ENCODE results near the gene SHB.

The SHB gene

DNA sequence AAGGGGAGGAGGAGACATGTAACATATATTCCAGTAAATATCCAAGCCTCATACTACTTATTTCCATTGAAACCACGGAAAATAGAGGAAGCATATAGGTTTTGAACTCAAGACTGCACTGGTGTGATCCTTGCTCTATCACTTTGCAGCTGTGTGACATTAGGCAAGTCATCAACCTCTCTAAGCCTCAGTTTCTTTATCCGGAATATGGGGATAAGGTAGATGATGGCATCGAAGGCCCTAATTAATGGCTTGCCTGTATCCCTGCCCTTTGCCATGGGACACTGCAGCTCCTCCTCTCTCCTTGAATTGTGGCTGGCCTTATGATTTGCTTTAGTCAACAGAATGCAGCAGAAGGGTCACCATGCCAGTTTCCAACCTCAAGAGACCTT, 6.9 kb downstream of the SHB start:
- Mint-ChIP-seq H3K27ac (no peak overlapping the region), H3K4me1 (ENCODE audit: low read depth) (peaks cover 2% of the 10 kb centered on the region), H3K4me3 (no peak overlapping the region), H3K36me3 (ENCODE audit: low read depth) (no peaks in the 10 kb centered on the region), H3K27me3 (ENCODE audit: low read depth) (peaks cover 24% of the 10 kb centered on the region), H3K9me3 (no peaks in the 10 kb centered on the region)

DNA sequence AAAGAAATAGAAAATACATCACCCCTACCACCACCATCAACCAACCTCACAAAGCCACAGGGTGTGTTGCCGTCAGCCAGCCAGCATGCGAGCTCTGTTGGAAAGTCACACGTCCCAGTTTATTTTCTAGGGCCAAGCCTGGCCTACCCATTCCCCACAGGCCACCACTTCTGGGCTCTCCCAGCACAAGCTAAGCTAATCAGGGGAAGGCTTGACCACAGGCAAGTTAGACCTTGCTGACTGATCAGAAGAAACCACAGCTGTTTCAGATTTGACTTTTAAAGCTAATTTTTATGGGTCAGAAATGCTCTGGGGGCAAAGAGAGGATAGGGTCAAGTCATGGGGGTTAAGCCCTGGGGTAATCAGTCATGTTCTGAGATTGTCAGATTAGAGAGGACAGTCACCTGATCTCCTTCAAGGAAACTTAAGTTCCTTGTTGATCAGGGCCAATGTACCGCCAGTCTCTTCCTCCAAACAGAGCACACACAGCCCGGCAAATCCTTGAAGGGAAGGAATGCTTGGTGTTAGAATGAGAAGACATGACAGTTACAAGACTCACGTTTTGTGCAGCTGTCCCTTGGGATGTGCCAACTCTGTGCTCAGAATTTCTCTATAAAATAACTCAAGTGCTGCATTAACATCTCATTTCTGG, 7.6 kb downstream of the SHB start:
- Mint-ChIP-seq H3K4me1 (ENCODE audit: low read depth) (no peaks in the 10 kb centered on the region), H3K4me3 (no peak overlapping the region), H3K36me3 (ENCODE audit: low read depth) (no peaks in the 10 kb centered on the region), H3K27ac (no peak overlapping the region), H3K27me3 (ENCODE audit: low read depth) (peaks cover 18% of the 10 kb centered on the region), H3K9me3 (no peaks in the 10 kb centered on the region)

DNA sequence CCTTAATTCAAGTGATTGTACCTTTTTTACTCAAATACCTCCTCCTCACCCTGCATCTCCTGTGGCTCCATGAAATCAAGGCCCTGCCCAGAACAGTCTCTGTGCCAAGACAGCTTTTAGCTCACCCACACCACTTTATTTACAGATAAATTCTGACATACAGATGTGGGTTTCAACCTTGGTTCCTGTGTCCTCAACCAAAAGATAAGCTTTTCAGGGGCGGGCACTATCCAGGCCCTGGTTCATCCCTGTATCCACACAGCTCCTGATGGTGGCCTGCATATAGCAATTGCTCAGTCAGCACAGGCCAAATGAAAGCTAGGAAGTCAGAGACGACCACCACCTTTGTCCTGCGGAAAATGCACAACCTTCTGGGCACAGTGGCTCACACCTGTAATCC, 8.3 kb downstream of the SHB start:
- Mint-ChIP-seq H3K4me3 (no peak overlapping the region), H3K27me3 (ENCODE audit: low read depth) (peaks cover 13% of the 10 kb centered on the region)

DNA sequence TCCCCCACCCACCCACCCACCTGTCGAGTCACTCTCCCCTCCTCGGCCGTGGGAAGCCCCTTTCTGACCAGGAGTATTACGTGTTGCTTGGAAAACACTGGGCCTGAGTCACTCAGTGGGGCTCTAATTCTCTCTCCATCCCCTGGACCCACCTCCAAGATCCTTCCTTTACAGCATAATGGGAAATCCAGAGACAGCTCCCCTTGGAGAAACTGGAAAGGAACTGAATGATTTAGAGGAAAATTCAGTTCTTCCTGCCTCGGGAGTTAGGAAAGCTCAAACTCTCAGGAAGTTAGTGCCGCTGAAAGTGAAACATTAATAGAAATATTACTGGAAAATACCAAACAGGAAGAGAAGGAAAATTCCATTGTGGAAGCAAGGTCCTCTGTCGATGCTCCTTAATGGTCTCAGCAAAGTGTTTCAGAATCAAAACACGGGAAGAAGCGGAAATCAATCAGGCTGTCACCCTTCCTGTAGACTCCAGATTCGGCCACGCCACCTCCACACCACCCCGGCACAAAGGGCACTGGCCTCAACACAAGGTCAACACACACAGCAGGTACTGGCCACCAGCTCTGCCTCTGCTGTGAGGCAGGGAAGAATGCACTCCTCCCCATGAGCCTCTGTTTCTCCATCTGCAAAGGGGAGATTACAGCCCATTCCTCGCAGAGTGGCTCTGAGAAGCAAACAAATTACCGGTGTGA, 9.6 kb downstream of the SHB start:
- Mint-ChIP-seq H3K27ac (no peak overlapping the region), H3K4me1 (ENCODE audit: low read depth) (no peaks in the 10 kb centered on the region), H3K9me3 (no peaks in the 10 kb centered on the region), H3K4me3 (no peak overlapping the region), H3K27me3 (ENCODE audit: low read depth) (peaks cover 9% of the 10 kb centered on the region), H3K36me3 (ENCODE audit: low read depth) (no peaks in the 10 kb centered on the region)

More for the DNA sequence above, 8.3 kb downstream of the SHB start:
- no peak overlapping the region for H3K27ac Mint-ChIP-seq
- H3K4me1 Mint-ChIP-seq (ENCODE audit: low read depth) = no peaks in the 10 kb centered on the region
- H3K36me3 Mint-ChIP-seq (ENCODE audit: low read depth) = no peaks in the 10 kb centered on the region
- H3K9me3 Mint-ChIP-seq = no peaks in the 10 kb centered on the region

DNA sequence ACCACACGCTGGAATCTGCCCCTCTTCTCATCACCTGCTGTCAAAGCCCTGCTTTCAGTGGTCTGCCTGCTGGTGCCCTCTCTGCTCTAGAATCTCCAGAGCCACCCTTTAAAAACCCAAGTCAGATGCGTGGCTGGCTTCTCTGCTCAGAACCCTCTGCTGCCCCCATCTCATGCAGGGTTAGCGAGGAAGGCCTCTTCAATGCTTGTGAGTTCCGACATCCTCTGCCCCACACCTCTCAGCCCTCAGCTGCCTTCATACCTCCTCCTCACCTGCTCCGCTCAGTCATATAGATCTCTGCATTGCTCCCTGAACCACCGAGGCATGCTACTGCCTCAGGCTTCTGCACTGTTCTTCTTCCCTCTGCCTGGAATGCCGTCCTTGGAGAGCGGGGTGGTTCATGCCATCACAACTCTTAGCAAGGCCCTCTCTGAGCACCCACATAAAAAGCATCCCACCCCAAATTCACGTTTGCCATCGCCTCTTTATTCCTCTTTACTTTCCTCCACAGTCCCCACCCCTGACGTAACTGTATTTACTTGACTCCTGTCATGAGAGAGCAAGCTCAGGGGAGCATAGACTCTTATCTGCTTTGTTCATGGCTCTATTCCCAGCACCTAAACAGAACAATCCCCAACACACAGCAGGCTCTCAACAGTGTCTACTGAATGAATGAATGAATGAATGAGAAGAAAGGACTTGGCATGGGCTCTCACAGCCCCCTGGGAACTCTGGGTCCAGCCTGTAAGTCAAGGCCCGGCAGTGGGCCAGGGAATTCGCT, 10.4 kb downstream of the SHB start:
- no peak overlapping the region for H3K4me3 Mint-ChIP-seq
- no peaks in the 10 kb centered on the region for H3K36me3 Mint-ChIP-seq (ENCODE audit: low read depth)
- peaks cover 5% of the 10 kb centered on the region for H3K27me3 Mint-ChIP-seq (ENCODE audit: low read depth)
- no peaks in the 10 kb centered on the region for H3K9me3 Mint-ChIP-seq
- H3K27ac Mint-ChIP-seq = no peak overlapping the region
- no peaks in the 10 kb centered on the region for H3K4me1 Mint-ChIP-seq (ENCODE audit: low read depth)

DNA sequence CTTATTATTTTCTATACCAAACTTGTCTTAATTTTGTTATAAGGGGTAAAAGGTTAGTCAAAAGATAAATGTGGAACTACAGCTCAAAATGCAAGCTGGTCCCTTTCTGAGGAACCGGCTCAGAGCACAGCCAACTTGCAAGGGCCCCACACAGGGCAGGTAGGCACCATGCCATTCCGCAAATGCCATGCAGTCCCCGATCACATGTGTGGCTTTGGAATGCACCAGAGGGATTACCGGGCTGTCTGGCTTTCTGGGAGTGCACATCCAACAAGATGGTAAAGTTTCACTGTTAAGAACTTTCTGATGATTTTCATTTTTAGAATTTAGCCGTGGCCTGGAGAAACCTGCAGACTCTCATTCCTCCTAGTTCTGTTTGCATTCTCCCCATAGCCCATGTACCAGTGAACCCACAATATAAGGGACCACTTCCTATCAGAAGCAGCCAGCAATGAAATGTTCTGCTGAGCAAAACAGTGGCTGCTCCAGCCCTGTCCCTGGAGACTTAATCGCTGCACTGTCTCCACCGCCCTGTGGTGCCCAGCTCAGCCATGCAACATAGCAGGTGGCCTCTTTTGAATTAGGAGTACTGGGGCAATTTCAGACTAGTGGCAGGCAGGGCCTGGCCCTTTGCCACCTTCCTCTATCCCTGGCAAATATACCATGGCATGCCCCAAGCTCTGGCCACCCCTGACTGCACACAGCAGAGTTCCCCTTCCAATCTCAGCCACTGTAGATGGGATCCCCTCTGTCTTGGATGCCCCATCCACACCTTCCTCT, 11.4 kb downstream of the SHB start:
- no peaks in the 10 kb centered on the region for H3K4me1 Mint-ChIP-seq (ENCODE audit: low read depth)
- no peak overlapping the region for H3K27ac Mint-ChIP-seq
- no peaks in the 10 kb centered on the region for H3K36me3 Mint-ChIP-seq (ENCODE audit: low read depth)
- no peak overlapping the region for H3K4me3 Mint-ChIP-seq
- peaks cover 5% of the 10 kb centered on the region for H3K27me3 Mint-ChIP-seq (ENCODE audit: low read depth)
- no peaks in the 10 kb centered on the region for H3K9me3 Mint-ChIP-seq

DNA sequence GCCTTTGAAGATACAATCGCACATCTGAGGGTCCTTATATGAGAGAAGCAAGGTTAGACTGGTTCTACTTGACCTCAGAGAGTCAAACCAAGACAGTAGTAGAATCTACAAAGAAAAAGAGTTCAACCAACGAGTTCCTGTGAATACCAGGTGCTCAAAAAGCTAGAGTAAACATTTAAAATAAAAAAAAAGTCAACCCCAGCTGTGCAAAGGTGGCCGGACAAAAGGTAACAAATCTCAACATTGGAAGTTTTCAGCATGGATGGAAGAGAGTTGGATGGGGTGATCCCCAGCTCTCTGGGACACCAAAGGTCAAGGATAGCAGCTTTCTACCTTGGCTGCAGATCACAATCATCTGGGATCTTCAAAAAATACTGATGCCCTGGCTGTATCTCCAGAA, 14.4 kb downstream of the SHB start:
- H3K9me3 Mint-ChIP-seq = no peaks in the 10 kb centered on the region
- H3K4me1 Mint-ChIP-seq (ENCODE audit: low read depth) = no peaks in the 10 kb centered on the region
- no peak overlapping the region for H3K27ac Mint-ChIP-seq
- no peaks in the 10 kb centered on the region for H3K36me3 Mint-ChIP-seq (ENCODE audit: low read depth)
- peaks cover 5% of the 10 kb centered on the region for H3K27me3 Mint-ChIP-seq (ENCODE audit: low read depth)
- H3K4me3 Mint-ChIP-seq = no peak overlapping the region

DNA sequence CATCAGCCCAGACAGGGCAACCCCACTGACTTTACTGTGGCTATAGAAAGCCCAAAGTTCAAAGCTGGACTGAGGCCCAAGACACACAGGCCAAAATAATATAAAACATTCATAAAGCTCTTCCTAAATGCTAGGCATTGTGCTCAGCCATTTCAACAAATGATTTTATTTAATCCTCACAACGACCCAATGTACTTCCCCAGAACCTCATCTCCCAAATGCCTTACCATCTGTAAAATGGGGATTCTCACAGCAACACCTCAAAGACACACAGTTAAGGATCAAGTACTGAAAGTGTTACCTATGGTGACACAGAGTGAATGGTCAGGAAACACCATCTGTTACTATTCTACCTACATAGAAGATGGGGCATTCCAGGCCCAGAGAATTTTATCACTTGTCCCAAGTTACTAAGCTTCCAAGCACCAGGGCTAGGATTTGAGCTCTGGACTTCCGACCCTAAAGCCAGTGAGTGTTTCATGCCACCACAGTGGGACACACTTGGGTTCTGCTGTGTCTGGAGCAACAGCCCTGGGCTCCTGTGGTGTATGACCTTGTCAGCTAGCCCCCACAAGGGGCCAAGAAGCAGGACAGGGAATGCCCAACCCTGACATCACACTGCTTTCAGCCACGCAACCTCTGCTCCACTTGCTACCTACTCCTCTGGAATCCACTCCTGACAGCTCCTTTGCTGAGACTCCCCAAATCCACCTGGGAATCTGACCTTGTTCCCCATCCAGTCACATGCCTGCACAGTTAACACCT, 15.1 kb downstream of the SHB start:
- H3K4me1 Mint-ChIP-seq (ENCODE audit: low read depth) = no peaks in the 10 kb centered on the region
- H3K27me3 Mint-ChIP-seq (ENCODE audit: low read depth) = peaks cover 5% of the 10 kb centered on the region
- H3K9me3 Mint-ChIP-seq = no peaks in the 10 kb centered on the region
- no peak overlapping the region for H3K4me3 Mint-ChIP-seq
- no peaks in the 10 kb centered on the region for H3K36me3 Mint-ChIP-seq (ENCODE audit: low read depth)
- no peak overlapping the region for H3K27ac Mint-ChIP-seq

DNA sequence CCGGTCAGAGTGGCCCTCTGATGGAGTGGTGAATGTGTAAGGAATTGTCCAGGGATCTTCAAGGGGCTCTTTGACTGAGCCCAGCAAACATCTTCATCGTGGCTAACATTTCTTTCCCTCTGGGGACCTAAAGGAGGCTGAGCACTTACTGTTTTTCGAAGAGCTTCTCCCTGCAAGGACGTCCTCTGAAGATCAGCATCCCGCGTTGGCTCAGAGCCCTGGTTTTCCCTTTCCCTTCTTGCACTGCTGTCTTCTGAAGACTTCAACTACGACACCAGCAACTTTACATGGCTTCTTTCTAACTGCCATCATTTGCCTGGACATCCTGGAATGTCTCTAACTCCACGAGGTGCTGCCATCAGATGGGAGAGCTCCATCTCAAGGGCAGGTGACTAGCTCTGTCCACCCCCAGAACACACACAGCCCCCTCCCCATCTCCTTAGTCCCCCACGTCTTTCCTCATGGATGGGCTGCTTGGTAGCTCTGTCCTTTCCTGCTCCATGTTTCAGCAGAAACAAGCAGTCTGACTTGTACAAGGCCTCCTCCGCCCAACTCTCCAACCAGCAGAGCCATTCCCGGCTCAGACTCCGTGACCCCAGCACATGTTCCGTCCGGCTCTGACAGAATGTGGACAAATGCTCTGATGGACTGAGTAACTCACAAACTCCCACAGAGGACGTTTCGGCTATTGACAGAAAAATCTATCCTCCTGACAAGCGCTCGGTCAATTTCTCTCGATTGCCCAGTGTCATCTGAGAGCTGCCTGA, 17.1 kb downstream of the SHB start:
- Mint-ChIP-seq H3K27ac (no peak overlapping the region), H3K4me1 (ENCODE audit: low read depth) (peaks cover 5% of the 10 kb centered on the region), H3K27me3 (ENCODE audit: low read depth) (peaks cover 5% of the 10 kb centered on the region), H3K9me3 (no peaks in the 10 kb centered on the region), H3K36me3 (ENCODE audit: low read depth) (no peaks in the 10 kb centered on the region), H3K4me3 (no peak overlapping the region)

DNA sequence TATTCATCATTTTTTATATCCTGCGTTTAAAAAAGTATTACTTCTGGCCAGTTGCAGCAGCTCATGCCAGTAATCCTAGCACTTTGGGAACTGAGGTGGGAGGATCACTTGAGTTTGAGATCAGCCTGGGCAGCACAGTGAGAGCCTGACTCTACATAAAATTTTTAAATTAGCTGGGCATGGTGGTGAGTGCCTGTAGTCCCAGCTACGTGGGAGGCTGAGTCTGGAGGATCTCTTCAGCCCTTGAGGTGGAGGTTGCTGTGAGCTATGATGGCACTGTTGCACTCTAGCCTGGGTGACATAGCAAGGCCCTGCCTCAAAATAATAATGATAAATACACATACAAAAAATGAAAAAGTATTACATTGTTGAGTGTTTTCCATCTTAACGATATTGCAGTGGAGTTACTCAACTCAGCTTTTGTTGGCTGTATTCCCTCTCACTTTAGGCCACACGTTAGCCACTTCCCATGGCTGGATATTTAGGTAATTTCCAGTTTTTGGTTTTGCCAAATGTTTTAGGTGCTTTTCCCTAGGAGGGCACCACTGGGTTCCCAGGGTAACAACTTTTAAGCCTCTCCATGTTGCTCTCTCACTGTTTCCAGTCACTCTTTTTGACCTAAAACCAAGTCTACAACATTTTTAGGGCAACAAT, 20.6 kb downstream of the SHB start:
- peaks cover 5% of the 10 kb centered on the region for H3K4me1 Mint-ChIP-seq (ENCODE audit: low read depth)
- no peaks in the 10 kb centered on the region for H3K9me3 Mint-ChIP-seq
- H3K27me3 Mint-ChIP-seq (ENCODE audit: low read depth) = no peaks in the 10 kb centered on the region
- H3K27ac Mint-ChIP-seq = no peak overlapping the region
- H3K36me3 Mint-ChIP-seq (ENCODE audit: low read depth) = no peaks in the 10 kb centered on the region
- H3K4me3 Mint-ChIP-seq = no peak overlapping the region

DNA sequence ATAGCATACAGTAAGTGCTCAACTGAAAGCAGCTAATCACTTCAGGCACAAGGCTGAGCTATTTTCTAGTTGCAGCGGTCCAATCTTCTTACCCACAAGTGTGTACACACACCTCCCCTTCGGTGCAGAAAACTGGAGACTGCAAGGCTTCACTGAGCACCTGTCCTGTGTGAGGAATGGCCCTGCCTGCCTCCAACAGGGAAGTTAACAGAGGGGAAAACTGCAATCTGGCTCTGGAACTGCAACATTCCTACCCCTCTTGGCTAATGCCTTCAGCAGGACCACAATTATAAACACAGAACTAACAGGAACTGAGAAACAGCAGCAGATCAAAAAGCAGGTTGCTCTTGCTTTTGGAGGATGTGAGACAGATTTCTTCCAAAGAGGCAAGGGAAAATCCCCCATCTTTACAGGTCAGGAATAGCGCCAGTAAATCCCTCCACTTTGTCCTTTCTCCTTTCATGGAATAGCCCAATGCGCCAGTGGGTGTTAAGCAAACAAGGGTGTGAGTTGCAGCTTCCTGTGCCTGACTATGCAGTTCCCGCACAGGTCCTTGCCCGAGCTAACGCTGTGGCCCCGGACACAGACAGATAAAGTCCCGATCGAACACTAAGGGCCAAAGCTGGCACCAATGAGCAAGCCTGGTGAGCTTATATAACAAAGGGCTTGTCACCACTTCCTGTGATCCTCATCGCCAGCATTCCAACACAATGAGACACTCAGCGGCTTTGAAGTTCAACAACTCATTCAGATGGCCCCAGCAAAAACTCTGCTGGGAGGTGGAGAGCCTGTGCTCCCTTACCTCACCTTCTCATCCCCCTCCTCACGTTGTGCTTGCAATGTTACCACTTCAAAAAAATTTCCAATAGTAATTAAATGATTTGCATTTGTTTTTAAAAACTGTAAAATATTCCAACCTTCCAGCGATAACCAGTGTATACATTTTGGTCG, 21.5 kb downstream of the SHB start:
- peaks cover 5% of the 10 kb centered on the region for H3K4me1 Mint-ChIP-seq (ENCODE audit: low read depth)
- H3K9me3 Mint-ChIP-seq = no peaks in the 10 kb centered on the region
- no peak overlapping the region for H3K27ac Mint-ChIP-seq
- H3K27me3 Mint-ChIP-seq (ENCODE audit: low read depth) = no peaks in the 10 kb centered on the region
- no peak overlapping the region for H3K4me3 Mint-ChIP-seq
- H3K36me3 Mint-ChIP-seq (ENCODE audit: low read depth) = no peaks in the 10 kb centered on the region

DNA sequence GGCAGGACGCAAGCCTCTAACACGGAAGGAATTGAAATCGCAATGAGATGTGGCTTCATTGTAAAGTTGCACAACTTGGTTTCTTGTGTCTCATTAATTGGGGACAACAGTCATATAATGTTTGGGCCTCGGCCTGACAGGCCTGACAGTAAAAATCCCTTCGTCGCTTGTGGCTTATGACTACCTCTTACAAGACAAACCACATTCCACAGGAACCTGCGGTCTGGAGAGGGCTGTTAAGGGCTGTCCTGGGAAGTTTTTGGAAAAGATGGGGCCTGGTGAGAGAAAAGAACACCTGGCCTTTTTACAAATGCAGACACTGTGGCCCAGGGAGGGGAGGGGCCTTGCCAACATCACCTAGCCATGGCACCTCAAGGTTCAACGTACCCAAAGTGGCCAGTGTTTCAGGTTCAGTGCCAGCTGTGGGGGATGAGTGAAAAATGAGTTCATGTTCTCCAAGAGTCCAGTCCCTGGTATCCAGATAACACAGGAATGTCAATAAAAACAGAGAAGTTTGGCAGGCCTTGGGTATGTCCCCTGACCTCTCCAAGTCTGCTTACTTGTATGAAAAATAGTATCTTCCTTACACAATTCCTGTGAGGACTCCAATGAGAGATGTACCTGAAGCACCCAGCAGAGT, 22.2 kb downstream of the SHB start:
- no peak overlapping the region for H3K4me3 Mint-ChIP-seq
- no peak overlapping the region for H3K27ac Mint-ChIP-seq
- H3K9me3 Mint-ChIP-seq = no peaks in the 10 kb centered on the region
- H3K27me3 Mint-ChIP-seq (ENCODE audit: low read depth) = no peaks in the 10 kb centered on the region
- H3K4me1 Mint-ChIP-seq (ENCODE audit: low read depth) = peaks cover 5% of the 10 kb centered on the region
- no peaks in the 10 kb centered on the region for H3K36me3 Mint-ChIP-seq (ENCODE audit: low read depth)
